ENCODE data around the gene COL6A2.

COL6A2 gene

GRCh38 chr21:46128933-46129571, 31.1 kb downstream of the COL6A2 start:
- peaks cover 49% of the 10 kb centered on the region for H4K20me1 ChIP-seq
- peaks cover 46% of the 10 kb centered on the region for H3K4me1 ChIP-seq
- no peaks in the 10 kb centered on the region for H3K9me3 ChIP-seq
- H3K27ac ChIP-seq, result no peak overlapping the region
- H3K27me3 ChIP-seq, result 0 out of 2 replicates have a peak, but pooled peaks cover 2% of the 10 kb centered on the region
- H3K4me3 ChIP-seq, result no peak overlapping the region
- no peak overlapping the region for H3K4me2 ChIP-seq
- H3K36me3 ChIP-seq, result no peaks in the 10 kb centered on the region
- TF ChIP-seq Cebpa-rat (IDR thresholded peaks at IDR 0.05), result no peak
- H3K9ac ChIP-seq, result no peak overlapping the region

- H3K27me3 ChIP-seq, result 0 out of 2 replicates have a peak, but pooled peaks cover 2% of the 10 kb centered on the region
- no peak for TF ChIP-seq Cebpa-rat (IDR thresholded peaks at IDR 0.05)
- H3K27ac ChIP-seq, result no peak overlapping the region
Measured at GRCh38 chr21:46129846-46130651, 32.1 kb downstream of the COL6A2 start.

GRCh38 chr21:46130831-46131587, 33.1 kb downstream of the COL6A2 start:
- H3K9ac ChIP-seq, result no peak overlapping the region
- H3K4me3 ChIP-seq, result no peak overlapping the region
- no peaks in the 10 kb centered on the region for H3K36me3 ChIP-seq
- 0 out of 2 replicates have a peak, but pooled peaks cover 2% of the 10 kb centered on the region for H3K27me3 ChIP-seq
- peaks cover 28% of the 10 kb centered on the region for H3K4me1 ChIP-seq
- TF ChIP-seq Cebpa-rat (IDR thresholded peaks at IDR 0.05), result no peak
- no peak overlapping the region for H3K27ac ChIP-seq
- H3K9me3 ChIP-seq, result no peaks in the 10 kb centered on the region
- H4K20me1 ChIP-seq, result peaks cover 48% of the 10 kb centered on the region
- no peak overlapping the region for H3K4me2 ChIP-seq

More at GRCh38 chr21:46129846-46130651, 32.1 kb downstream of the COL6A2 start:
- H4K20me1 ChIP-seq, result peaks cover 49% of the 10 kb centered on the region
- H3K4me3 ChIP-seq, result no peak overlapping the region
- no peak overlapping the region for H3K9ac ChIP-seq
- no peak overlapping the region for H3K4me2 ChIP-seq
- H3K9me3 ChIP-seq, result no peaks in the 10 kb centered on the region
- H3K36me3 ChIP-seq, result no peaks in the 10 kb centered on the region
- H3K4me1 ChIP-seq, result peaks cover 37% of the 10 kb centered on the region

- no peak for TF ChIP-seq Cebpa-rat (IDR thresholded peaks at IDR 0.05)
- Histone ChIP-seq H3K36me3 (no peaks in the 10 kb centered on the region), H3K9ac (no peak overlapping the region), H4K20me1 (peaks cover 43% of the 10 kb centered on the region), H3K4me1 (peaks cover 23% of the 10 kb centered on the region), H3K27ac (no peak overlapping the region), H3K4me2 (no peak overlapping the region), H3K4me3 (no peak overlapping the region), H3K27me3 (0 out of 2 replicates have a peak, but pooled peaks cover 2% of the 10 kb centered on the region), H3K9me3 (no peaks in the 10 kb centered on the region)
Measured at GRCh38 chr21:46131588-46131837, 33.6 kb downstream of the COL6A2 start.

GRCh38 chr21:46131838-46132651, 34.1 kb downstream of the COL6A2 start:
- peaks cover 18% of the 10 kb centered on the region for H3K4me1 ChIP-seq
- peaks cover 38% of the 10 kb centered on the region for H4K20me1 ChIP-seq
- H3K36me3 ChIP-seq, result no peaks in the 10 kb centered on the region
- 0 out of 2 replicates have a peak, but pooled peaks cover 2% of the 10 kb centered on the region for H3K27me3 ChIP-seq
- H3K9me3 ChIP-seq, result no peaks in the 10 kb centered on the region
- no peak overlapping the region for H3K9ac ChIP-seq
- no peak overlapping the region for H3K27ac ChIP-seq
- TF ChIP-seq Cebpa-rat (IDR thresholded peaks at IDR 0.05), result no peak
- H3K4me2 ChIP-seq, result no peak overlapping the region
- no peak overlapping the region for H3K4me3 ChIP-seq

DNA sequence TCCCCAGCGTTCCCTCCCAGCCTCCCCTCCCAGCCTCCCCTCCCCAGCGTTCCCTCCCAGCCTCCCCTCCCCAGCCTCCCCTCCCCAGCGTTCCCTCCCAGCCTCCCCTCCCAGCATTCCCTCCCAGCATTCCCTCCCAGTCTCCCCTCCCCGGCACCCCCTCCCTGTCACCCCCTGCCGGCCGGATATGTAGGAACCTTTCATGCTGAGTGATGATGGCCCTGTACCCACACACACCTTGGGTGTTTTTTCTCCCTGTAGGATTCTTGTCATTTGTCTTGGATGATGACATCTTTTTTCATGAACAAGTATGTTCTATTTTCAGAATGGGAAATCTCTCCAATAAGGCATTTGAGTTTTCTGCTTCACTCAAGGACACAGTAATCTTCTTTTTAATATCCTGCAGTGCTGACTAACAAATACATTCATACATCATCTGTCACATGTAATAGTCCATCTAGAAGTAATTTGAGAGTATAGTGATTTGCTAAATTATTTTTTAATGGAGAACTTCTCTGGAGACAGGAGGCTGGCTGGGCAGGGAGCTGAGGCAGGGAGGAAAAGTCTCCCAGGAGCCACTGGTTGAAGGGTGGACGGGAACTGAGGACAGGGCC, 38.0 kb downstream of the COL6A2 start:
- Histone ChIP-seq H3K27me3 (no peaks in the 10 kb centered on the region), H4K20me1 (peaks cover 3% of the 10 kb centered on the region; the same call in 1 of the 2 replicates), H3K9ac (no peak overlapping the region), H3K36me3 (no peaks in the 10 kb centered on the region), H3K9me3 (no peaks in the 10 kb centered on the region), H3K4me1 (peaks cover 5% of the 10 kb centered on the region), H3K4me3 (no peak overlapping the region), H3K27ac (no peak overlapping the region), H3K4me2 (no peak overlapping the region)
- no peak for TF ChIP-seq Cebpa-rat (IDR thresholded peaks at IDR 0.05)

- no peak for TF ChIP-seq Cebpa-rat (IDR thresholded peaks at IDR 0.05)
- no peaks in the 10 kb centered on the region for H3K27me3 ChIP-seq
- H3K36me3 ChIP-seq, result no peaks in the 10 kb centered on the region
- H3K4me1 ChIP-seq, result peaks cover 14% of the 10 kb centered on the region
- no peak overlapping the region for H3K4me2 ChIP-seq
- H3K9me3 ChIP-seq, result 0 out of 2 replicates have a peak, but pooled peaks cover under 1% of the 10 kb centered on the region
- H3K9ac ChIP-seq, result no peak overlapping the region
- H3K27ac ChIP-seq, result no peak overlapping the region
- H3K4me3 ChIP-seq, result no peak overlapping the region
- no peaks in the 10 kb centered on the region; the same call in 1 of the 2 replicates for H4K20me1 ChIP-seq
Measured at GRCh38 chr21:46136739-46137349, 38.9 kb downstream of the COL6A2 start.

- Histone ChIP-seq H3K36me3 (no peaks in the 10 kb centered on the region), H3K9me3 (peaks cover 10% of the 10 kb centered on the region), H3K27me3 (no peaks in the 10 kb centered on the region), H4K20me1 (no peaks in the 10 kb centered on the region), H3K9ac (no peak overlapping the region), H3K4me1 (peaks cover 20% of the 10 kb centered on the region), H3K4me3 (no peak overlapping the region), H3K4me2 (no peak overlapping the region), H3K27ac (no peak overlapping the region)
- TF ChIP-seq Cebpa-rat (IDR thresholded peaks at IDR 0.05), result no peak
Measured at GRCh38 chr21:46137908-46138307, 40.0 kb downstream of the COL6A2 start.

Measured in BLaER1 (cell line).